DOHH2 (cell line): Measurements from ENCODE around the gene RAET1G.
"Not testable (repeated sequence)": the region's sequence is repeated elsewhere in the genome, so short reads cannot be mapped to it uniquely, and the experiment has no call there.

Experiments
- H3F3A ChIP-seq: fragments of 200-600 bp; sonication (generic), shearing (Covaris generic); 2 replicates; pipeline ENCODE4 v1.6.0; 2016; ENCODE audit warnings: antibody characterized with exemption, mild to moderate bottlenecking; ENCODE audit not compliant: control insufficient read depth, insufficient read depth
- H3K27ac ChIP-seq: fragments of 200-600 bp; sonication (generic); 2 replicates; pipeline ENCODE4 v1.5.1; 2014; ENCODE audit warnings: low read depth, mild to moderate bottlenecking, low read length, moderate library complexity
- H3K27me3 ChIP-seq: fragments of 200-600 bp; sonication (generic); 2 replicates; pipeline ENCODE4 v1.6.1; 2014; ENCODE audit warnings: mild to moderate bottlenecking, low read length, mixed read lengths; ENCODE audit not compliant: control insufficient read depth
- H3K36me3 ChIP-seq: fragments of 200-600 bp; sonication (generic); 2 replicates; pipeline ENCODE4 v1.6.1; 2014; ENCODE audit warnings: mild to moderate bottlenecking, low read length, moderate library complexity, mixed read lengths; ENCODE audit not compliant: control insufficient read depth
- H3K4me1 ChIP-seq: fragments of 200-600 bp; sonication (generic); 2 replicates; pipeline ENCODE4 v1.6.1; 2014; ENCODE audit warnings: mild to moderate bottlenecking, low read length, mixed read lengths; ENCODE audit not compliant: control insufficient read depth
- H3K4me2 ChIP-seq: fragments of 200-600 bp; sonication (generic); 2 replicates; pipeline ENCODE4 v1.6.0; 2014; ENCODE audit warnings: mild to moderate bottlenecking, low read length, moderate library complexity
- H3K4me3 ChIP-seq: fragments of 200-600 bp; sonication (generic); 2 replicates; pipeline ENCODE4 v1.5.1; 2014; ENCODE audit warnings: mild to moderate bottlenecking, low read length, mixed read lengths
- H3K79me2 ChIP-seq: fragments of 200-600 bp; sonication (generic); 2 replicates; pipeline ENCODE4 v1.6.1; 2014; ENCODE audit warnings: mild to moderate bottlenecking, low read length, mixed read lengths; ENCODE audit not compliant: control insufficient read depth
- H3K9me2 ChIP-seq: fragments of 200-600 bp; sonication (generic); replicated peaks from 2 replicates; pipeline ENCODE4 v1.6.1; 2014; ENCODE audit warnings: mild to moderate bottlenecking, low read length, mixed read lengths; ENCODE audit not compliant: control insufficient read depth
- H3K9me3 ChIP-seq: fragments of 200-600 bp; sonication (generic); 2 replicates; pipeline ENCODE4 v1.6.1; 2014; ENCODE audit warnings: antibody characterized with exemption, low read length, mixed read lengths; ENCODE audit not compliant: control insufficient read depth, insufficient read depth
- H4K20me1 ChIP-seq: fragments of 200-600 bp; sonication (generic); 2 replicates; pipeline ENCODE4 v1.6.0; 2014; ENCODE audit warnings: low read depth, mild to moderate bottlenecking, antibody characterized with exemption, low read length, moderate library complexity; ENCODE audit not compliant: control insufficient read depth, insufficient read depth
- EZH2phosphoT487 ChIP-seq: fragments of 200-600 bp; sonication (generic); IDR thresholded peaks from 2 replicates; pipeline ENCODE4 v1.6.1; 2017; ENCODE audit warnings: borderline replicate concordance, mild to moderate bottlenecking, antibody characterized with exemption, low read length, moderate library complexity, mixed read lengths
- TF ChIP-seq, protein P1 (sequence below): fragments of 200-600 bp; sonication (generic); IDR thresholded peaks from one replicate; pipeline ENCODE4 v1.5.1; 2014; ENCODE audit warnings: antibody characterized with exemption, mild to moderate bottlenecking, low read depth, low read length; ENCODE audit not compliant: poor library complexity, severe bottlenecking

The RAET1G gene

DNA sequence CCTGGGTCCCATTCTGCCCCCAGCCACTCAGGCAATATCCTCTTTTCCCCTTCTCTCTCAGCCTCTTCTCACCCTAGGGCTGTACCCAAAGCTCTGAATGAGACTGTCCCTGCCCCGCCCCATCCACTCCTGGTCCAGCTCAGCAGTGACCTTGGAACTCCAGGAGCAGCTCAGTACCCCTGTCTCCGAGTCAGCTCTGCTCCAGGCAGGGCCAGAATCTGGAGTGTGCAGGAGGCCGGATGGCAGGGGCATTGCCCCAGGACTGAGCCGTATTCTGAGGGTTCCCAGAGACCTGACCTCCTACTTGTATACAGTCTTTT is 2.0 kb upstream of the RAET1G start:
- H3K36me3 ChIP-seq = no peaks in the 10 kb centered on the region
- TF ChIP-seq, protein P1, sequence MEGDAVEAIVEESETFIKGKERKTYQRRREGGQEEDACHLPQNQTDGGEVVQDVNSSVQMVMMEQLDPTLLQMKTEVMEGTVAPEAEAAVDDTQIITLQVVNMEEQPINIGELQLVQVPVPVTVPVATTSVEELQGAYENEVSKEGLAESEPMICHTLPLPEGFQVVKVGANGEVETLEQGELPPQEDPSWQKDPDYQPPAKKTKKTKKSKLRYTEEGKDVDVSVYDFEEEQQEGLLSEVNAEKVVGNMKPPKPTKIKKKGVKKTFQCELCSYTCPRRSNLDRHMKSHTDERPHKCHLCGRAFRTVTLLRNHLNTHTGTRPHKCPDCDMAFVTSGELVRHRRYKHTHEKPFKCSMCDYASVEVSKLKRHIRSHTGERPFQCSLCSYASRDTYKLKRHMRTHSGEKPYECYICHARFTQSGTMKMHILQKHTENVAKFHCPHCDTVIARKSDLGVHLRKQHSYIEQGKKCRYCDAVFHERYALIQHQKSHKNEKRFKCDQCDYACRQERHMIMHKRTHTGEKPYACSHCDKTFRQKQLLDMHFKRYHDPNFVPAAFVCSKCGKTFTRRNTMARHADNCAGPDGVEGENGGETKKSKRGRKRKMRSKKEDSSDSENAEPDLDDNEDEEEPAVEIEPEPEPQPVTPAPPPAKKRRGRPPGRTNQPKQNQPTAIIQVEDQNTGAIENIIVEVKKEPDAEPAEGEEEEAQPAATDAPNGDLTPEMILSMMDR = no peak
- H3K79me2 ChIP-seq = no peaks in the 10 kb centered on the region
- H4K20me1 ChIP-seq = no peaks in the 10 kb centered on the region
- no peaks in the 10 kb centered on the region for H3K9me2 ChIP-seq
- peaks cover 66% of the 10 kb centered on the region for H3K27me3 ChIP-seq
- no peak overlapping the region for H3K27ac ChIP-seq
- H3K4me2 ChIP-seq = no peak overlapping the region
- H3K4me3 ChIP-seq = no peak overlapping the region
- H3K9me3 ChIP-seq = no peaks in the 10 kb centered on the region
- no peaks in the 10 kb centered on the region for H3F3A ChIP-seq
- H3K4me1 ChIP-seq = peaks cover 20% of the 10 kb centered on the region

DNA sequence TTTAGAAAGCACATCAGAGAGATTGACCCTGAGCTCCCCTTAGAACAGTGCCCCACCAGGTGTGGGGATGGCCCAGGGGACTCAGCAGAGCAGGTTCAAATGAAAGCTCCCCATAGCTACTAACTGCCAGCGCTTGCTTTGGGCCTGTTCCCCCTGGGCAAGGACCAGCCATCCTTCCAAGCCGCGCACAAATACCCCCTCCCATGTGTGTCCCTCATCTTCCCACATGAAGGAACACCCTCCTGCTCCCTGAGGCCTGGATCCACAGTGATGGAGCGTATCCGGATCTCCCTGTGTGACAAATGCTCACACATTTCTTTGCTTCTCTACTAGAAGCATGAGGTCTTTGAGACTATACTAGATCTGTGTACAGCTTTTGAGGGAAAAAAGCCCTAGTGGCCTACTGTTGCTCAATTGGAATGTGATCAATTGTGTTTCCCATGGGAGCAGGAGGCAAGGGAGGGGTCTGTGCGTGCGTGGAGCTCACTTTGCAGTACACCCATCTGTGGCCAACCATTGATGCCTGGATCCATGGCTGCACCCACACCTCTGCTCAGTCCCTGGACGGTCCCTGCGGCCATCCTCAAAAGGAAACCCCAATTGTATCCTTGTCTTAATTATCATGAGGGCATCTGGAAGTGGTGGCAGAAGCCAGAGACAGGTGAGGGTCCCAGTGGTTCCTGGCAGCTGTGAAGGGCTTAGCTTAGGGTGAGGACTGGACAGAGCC is 1.4 kb upstream of the RAET1G start:
- no peak overlapping the region for H3K27ac ChIP-seq
- peaks cover 62% of the 10 kb centered on the region for H3K27me3 ChIP-seq
- H3K4me2 ChIP-seq = no peak overlapping the region
- peaks cover 20% of the 10 kb centered on the region for H3K4me1 ChIP-seq
- no peak for TF ChIP-seq EZH2phosphoT487
- TF ChIP-seq, protein P1 = no peak
- no peaks in the 10 kb centered on the region for H3K79me2 ChIP-seq
- H3K36me3 ChIP-seq = no peaks in the 10 kb centered on the region
- no peak overlapping the region for H3K4me3 ChIP-seq
- no peaks in the 10 kb centered on the region for H3K9me2 ChIP-seq
- no peaks in the 10 kb centered on the region for H3F3A ChIP-seq
- H3K9me3 ChIP-seq = no peaks in the 10 kb centered on the region
- no peaks in the 10 kb centered on the region for H4K20me1 ChIP-seq

DNA sequence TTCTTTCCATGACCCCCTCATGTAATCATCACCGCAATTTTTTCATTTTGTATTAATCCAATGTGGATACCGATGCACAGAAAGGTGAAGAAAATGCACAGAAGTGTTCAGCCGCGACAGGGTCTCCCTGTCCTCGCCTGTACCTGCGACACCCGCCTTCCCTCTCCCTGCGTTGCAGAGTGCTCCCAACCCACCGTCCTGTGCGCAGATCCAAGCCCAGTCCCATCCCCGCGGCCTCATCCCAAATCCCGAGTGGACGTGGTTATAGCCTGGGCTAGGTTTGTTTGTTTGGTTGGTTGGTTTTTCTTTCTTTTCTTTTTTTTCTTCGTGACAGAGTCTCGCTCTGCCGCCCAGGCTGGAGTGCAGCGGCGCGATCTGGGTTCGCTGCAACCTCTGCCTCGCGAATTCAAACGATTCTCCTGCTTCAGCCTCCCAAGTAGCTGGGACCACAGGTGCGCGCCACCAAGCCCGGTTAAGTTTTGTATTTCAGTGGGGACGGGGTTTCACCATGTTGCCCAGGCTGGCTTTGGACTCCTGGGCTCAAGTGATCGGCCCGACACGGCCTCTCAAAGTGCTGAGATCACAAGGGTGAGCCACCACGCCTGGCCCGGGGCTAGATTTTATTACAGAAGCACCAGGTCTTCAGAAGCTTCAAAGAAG is 536 bp upstream of the RAET1G start:
- H3K4me2 ChIP-seq = peak overlapping the region; percentile 56
- no peaks in the 10 kb centered on the region for H3K36me3 ChIP-seq
- H3K4me3 ChIP-seq = peak overlapping the region; percentile 37
- no peaks in the 10 kb centered on the region for H3K9me2 ChIP-seq
- H3K4me1 ChIP-seq = peaks cover 20% of the 10 kb centered on the region
- H3F3A ChIP-seq = no peaks in the 10 kb centered on the region
- H3K9me3 ChIP-seq = no peaks in the 10 kb centered on the region
- H3K27ac ChIP-seq = no peak overlapping the region
- TF ChIP-seq, protein P1 = no peak
- no peak for TF ChIP-seq EZH2phosphoT487
- H3K27me3 ChIP-seq = peaks cover 58% of the 10 kb centered on the region
- H4K20me1 ChIP-seq = no peaks in the 10 kb centered on the region
- H3K79me2 ChIP-seq = no peaks in the 10 kb centered on the region

DNA sequence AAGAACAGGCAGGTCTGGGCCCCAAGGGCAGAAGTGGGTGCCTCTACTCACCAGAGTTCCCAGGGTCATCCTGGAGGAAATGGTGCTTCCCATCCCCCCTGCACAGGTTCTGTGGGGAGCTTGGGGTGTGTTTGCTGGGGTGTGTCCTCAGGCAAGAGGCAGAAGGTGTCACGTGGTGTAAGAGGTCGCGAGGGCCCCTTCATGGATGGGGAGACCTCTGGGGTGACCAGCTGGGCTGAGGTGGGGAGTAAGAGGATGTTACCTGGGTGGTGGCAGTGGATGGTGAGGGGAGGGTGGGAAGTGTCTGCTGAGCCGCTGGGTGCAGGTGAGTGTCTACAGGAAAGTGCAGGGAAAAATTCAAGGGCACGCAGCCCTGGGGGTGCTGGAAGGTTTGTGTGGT is 830 bp downstream of the RAET1G start:
- not testable (repeated sequence) for H3K79me2 ChIP-seq, H3K4me3 ChIP-seq, H3K27ac ChIP-seq, H3K9me3 ChIP-seq, H4K20me1 ChIP-seq, H3K4me2 ChIP-seq, H3K36me3 ChIP-seq, H3K9me2 ChIP-seq, H3F3A ChIP-seq
- Histone ChIP-seq H3K4me1 (peaks cover 20% of the 10 kb centered on the region), H3K27me3 (peaks cover 58% of the 10 kb centered on the region)
